HG02885 (cell line): ENCODE data around the gene OR2C1.

Experiments used
- ATAC-seq: cut with Tn5 transposase; IDR thresholded peaks from one replicate; pipeline ENCODE4 v1.9.1; 2021; ENCODE audit warnings: mild to moderate bottlenecking; ENCODE audit not compliant: unreplicated experiment, poor library complexity

The OR2C1 gene

DNA sequence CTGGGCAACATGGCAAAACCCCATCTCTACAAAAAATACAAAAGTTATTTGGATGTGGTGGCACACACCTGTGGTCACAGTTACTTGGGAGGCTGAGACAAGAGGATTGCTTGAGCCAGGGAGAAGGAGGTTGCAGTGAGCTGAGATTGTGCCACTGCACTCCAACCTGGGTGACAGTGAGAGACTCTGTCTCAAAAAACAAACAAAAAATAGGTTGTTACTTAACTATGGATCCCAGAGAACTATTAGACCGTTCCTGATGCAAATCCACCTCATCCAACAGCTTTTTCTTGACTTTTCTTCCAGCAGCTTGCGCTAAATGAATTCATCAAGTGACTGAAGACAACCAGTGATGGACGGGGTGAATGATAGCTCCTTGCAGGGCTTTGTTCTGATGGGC, at the start of gene OR2C1:
Gene OR2C1 (plus strand): TSS at position 301 of the 400 bp plus-strand sequence. CDS start 52 bp downstream, at position 353.
- no peak for ATAC-seq

DNA sequence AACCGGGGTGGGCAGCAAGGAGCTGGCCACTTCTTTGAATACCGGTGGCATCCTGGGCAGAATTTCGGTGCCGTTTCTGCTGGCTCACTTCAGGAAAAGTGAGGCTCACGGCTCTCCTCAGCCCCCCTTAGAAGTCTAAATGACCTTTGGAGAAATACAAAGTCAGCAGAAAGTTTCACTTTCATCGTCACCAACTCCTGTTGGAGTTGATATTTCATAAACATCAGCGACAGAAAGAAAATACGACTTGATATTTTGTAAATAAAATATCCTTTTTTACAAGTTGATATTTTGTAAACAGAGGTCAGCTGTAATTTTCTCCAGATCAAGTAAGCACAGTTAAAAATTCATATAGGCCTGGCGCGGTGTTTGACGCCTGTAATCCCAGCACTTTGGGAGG, 49.6 kb upstream of the OR2C1 start:
- no peak for ATAC-seq

DNA sequence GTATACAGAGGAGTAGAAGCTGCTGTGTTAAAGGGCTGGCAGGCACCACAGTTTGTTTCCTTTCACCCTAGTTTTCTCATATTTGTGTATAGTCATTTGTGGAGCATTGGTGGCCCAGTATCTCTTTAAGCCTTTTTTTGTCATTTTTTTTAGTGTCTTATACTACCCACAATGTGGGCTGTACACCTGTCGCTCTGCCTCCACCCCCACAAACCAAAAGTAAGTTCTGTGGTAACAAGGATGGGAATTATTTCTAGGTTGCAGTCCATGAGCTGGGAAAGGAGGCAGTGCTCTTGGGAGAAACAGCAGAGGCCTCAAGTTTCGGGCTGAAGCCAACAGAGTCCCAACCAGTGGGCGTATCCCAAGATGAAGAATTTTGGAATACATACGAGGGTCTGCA, 44.2 kb upstream of the OR2C1 start:
- no peak for ATAC-seq

DNA sequence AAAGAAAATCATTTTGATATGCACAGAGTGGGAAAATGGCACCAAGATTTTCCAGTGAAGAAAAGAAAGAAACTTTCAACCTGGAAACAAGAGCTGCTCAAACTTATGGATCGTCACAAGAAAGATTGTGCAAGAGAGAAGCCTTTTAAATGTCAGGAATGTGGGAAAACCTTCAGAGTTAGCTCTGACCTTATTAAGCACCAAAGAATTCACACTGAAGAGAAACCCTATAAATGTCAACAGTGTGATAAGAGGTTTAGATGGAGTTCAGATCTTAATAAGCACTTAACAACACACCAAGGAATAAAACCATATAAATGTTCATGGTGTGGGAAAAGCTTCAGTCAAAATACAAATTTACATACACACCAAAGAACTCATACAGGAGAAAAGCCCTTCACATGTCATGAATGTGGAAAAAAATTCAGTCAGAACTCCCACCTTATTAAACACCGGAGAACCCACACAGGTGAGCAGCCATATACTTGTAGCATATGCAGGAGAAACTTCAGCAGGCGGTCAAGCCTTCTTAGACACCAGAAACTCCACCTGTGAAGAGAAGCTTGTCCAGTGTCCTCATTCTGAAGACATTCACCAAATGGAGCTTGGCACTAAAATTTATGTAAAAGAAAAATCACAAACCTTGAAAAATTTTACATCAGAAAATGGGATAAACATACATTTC, 38.2 kb upstream of the OR2C1 start:
- no peak for ATAC-seq

DNA sequence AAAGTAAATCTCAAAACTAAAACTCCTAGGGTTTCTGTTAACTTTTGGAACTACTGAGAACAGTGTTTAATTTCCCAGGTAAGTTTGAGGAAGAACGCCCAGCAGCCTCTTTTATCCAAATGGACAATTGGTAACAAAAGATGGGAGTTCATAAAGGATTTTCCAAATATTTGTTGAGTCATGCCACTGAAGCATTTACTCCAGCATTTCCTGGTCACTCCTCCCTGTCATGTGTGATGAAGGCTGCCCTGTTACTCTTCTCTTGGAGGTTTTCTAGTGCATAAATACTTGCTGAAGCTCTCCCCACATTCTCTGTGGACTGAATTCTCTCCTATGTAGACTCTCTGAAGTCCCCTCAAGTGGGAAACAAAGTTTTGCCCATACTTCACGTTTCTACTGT, 33.9 kb upstream of the OR2C1 start:
- no peak for ATAC-seq

DNA sequence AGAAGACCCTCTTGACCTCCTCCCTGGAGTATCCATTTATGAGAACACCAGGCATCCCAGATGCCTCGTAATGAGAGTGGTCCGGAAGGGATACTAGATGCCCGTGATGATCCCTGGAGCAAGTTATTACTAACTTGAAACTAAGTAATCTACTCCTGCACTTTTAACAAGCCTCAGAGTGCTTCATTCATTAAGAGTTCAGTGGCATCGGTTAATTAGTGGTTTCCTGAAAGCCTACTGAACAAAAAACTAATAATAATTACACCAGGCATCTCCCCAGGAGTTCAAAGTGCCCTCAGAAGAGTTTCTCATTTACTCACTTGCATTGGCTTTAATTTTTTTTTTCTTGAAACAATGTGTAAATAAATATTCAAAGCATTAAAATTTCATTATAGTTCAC, 28.2 kb upstream of the OR2C1 start:
- no peak for ATAC-seq

DNA sequence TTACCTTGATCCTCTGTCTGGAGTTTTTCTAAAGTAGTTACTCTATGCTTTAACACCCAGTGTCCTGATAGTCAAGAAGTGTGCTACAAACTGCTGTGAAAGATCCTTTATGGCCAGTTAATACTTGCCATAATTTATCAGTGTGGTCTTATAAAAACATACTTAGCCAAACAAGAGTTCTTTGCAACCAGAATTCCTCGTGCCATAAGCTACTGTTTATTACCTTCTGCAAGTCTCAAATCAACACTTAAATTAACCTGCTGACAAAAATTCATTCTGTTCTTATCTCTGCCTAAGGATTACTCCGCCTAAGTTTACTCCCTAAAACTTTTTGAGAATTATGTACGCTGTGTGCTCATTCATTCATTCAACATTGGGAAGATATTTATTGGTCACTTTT, 27.6 kb upstream of the OR2C1 start:
- ATAC-seq = no peak

DNA sequence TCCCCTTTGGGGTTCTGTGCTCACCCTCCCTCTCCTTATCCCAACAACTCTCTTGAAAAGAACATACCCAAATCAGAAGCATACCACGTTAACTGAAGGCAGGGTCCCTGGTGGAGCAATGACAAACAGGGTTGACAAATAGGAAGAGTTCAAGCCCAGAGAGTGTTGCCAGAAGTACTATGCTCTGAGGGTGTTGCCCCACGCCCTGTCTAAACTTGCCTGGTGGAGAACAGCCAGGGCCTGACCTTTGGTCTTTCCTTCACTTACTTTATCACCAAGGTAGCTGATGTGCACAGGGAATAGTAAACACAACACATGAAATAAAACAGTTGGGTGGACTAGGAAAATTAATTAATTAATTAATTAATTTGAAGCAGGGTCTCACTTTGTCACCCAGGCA, 27.0 kb upstream of the OR2C1 start:
- ATAC-seq = no peak

DNA sequence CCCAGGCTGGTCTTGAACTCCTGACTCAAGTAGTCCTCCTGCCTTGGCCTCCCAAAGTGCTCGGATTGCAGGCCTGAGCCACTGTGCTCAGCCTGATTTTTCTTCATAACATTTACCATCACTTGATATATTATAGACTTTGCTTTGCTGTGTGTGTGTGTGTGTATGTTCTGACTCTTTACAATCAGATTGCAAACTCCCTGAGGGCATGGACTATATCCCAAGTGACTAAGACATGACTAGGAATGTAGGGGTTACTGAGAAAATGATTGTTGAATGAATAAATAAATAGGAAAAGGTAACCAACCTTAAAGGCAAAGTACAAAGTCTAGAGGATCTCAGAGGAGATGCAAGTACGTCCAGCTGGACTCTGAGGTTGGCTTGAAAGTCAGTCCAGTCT, 9.6 kb upstream of the OR2C1 start:
- no peak for ATAC-seq

DNA sequence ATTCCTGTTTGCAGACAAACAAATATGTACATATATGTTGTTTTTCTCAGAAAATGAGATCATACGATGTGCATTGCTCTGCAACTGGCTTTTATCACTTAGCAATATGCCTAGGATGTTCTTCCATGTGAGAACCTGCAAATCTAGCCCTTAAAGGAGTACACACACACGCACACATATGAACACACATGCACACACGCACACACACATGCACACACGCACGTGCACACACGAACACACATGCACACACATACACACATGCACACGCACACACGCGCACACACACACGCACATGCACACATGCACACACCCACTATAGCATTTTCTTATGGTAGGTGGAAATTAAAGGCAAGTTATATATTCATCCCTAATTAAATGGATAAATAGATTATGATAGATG, 8.1 kb upstream of the OR2C1 start:
- ATAC-seq = no peak

DNA sequence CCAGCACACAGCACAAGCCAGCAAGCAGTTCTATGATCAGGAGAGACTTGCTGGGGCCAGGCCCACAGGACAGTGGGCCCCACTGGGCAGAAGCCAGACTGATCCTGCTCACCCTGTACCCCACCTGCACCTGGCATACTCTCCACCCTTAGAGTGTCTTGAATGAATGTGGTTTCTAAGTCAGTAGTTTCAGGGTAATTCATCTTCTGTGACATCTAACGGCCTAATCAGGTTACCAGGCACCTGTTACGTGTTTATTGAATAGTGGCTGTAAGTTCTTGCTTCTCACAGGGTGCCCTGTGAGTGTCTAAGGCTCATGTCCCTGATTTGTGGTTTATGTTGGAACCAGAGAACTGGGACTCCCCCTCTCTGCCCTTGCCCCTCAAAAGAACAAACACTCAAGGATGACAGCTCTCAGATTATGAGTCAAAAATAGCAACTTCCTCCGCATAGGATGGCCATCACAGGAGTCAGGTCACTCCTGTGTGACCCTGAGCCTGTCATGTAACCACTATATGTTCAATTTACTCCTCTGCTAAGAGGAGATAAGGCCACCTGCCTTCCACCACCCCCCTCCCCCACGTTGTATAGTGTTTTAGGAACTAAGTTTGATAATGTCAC, 7.0 kb upstream of the OR2C1 start:
- ATAC-seq = no peak

DNA sequence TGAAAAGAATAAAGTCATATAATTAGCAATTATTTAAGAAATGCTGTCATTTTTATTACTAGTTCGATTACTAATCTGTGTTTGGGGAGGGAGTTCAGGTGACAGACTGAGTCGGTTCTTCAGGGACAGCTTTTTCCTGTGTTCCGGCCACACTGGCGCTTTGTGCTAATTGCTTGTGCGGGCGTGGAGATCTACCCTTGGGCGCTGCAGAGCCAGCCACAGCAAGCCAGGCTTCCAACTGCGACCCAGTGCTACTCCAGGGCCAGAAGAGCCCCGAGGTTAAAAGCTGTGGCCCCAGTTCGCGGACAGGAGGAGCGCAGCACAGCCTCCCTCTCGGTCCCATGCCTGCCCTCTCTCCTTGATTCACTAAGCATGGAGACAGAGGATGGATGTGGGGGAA, 6.5 kb upstream of the OR2C1 start:
- no peak for ATAC-seq

DNA sequence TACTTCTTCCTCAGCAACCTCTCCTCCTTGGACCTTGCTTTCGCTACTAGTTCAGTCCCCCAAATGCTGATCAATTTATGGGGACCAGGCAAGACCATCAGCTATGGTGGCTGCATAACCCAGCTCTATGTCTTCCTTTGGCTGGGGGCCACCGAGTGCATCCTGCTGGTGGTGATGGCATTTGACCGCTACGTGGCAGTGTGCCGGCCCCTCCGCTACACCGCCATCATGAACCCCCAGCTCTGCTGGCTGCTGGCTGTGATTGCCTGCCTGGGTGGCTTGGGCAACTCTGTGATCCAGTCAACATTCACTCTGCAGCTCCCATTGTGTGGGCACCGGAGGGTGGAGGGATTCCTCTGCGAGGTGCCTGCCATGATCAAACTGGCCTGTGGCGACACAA, 429 bp downstream of the OR2C1 start:
- ATAC-seq = no peak

DNA sequence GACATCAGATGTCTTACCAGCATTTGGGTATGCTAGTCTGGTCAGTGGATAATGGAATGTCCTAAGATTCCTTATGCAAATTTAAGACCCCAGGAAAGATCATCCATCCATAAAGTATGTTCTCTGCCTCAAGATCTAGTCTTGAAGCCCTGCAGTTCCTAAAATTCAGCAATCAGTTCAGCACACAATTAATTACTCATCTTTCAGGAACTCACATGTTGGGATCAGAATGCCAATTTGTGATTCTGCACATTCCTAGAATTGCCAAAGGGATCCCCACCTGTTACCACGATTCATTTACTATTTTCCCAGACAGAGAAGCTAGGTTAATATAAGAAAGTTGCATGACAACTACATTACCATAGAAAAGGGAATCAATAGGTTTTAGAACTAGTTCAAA, 3.2 kb downstream of the OR2C1 start:
- no peak for ATAC-seq

DNA sequence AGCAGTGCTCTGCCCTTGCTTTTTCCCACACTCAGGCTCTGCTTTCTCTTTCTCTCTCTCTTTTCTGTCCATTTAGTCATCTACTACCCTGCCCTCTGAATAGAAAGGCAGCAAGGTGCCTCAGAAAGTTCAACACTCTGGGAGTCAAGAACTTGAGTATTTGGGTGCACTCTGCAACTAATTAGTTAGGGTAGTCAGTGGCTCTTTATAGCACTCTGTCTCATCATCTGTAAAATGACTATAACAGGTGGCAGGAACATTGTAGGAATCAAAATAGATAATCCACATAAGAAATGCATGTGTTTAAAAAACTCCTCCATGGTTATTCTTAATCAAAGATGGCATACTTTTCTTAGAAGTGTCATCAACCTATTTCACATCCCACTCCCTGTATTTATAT, 7.2 kb downstream of the OR2C1 start:
- ATAC-seq = no peak

DNA sequence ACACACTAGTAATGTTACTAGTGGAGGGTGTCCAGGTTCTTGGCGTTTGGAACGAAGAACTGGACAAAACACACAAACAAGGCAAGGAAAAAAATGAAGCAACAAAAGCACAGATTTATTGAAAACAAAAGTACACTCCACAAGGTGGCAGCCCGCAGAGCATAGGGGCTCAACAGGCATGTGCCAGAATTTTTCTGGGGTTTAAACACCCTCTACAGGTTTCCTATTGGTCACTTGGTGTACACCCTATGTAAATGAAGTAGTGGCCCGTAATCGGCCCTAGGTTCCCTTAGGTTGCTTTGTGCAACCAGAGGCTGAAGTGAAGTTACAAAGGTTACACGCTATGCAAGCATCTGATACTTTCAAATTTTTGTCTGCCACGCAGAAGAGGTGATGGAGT, 8.1 kb downstream of the OR2C1 start:
- ATAC-seq = no peak

DNA sequence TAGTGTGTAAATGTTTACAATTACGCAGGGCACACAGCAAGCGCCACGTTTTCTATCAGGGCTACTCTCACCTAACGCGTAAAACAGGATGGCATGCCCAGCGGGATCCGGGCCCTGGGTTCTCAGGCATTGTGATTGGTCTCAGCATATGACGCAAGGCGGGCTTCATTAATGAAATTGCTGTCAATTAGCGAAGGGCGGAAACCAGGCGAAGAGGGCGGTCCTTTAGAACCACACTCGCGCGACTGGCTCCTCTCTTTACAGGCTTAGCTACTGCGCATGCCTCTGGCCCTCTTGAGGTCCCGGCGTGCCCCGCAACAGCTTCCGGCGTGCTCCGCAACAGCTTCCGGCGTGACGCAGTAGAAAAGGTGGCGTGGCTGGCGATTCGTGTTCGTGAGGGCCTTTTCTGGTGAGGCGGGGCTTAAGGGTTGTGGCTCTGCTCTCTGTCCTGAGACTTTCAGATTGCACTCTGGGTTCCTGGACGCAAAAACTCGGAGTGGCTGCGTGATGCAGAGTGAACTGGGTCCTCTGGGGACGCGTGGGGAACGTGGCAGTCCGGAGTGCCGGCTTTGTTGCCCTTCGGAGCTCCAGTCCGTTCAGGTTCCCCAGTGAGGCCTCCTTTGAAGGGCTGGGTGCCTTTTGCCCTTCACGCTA, 9.2 kb downstream of the OR2C1 start:
- ATAC-seq = no peak

DNA sequence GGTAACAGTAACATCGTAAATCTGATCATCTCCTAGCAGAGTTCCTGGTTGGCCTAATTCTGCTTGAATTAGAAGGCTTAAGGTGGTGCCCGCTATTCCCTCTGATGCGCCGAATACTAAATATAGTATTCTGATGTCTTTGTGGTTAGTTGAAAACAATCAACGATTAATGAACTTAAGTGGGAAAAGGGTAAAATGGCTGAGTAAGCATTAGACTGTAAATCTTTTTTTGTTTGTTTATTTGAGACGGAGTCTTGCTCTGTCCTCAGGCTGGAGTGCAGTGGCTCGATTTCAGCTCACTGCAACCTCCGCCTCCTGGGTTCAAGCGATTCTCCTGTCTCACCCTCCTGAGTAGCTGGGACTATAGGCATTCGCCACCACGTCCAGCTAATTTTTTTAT, 13.4 kb downstream of the OR2C1 start:
- no peak for ATAC-seq

DNA sequence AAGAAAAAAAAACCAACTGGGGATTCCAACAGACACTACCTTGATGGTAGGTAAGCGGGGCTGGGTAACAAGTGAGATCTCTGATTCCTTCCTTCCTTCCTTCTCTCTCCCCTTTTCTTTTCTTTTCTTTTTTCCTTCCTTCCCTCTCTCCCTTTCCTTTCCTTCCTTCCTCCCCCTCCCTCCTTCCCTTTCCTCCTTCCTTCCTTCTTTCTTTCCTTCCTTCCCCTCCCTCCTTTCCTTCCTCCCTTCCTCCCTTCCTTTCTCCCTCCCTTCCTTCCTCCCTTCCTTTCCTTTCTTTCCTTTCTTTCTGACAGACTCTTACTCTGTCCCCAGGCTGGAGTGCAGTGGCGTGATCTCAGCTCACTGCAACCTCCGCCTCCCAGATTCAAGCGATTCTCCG, 20.0 kb downstream of the OR2C1 start:
- no peak for ATAC-seq

DNA sequence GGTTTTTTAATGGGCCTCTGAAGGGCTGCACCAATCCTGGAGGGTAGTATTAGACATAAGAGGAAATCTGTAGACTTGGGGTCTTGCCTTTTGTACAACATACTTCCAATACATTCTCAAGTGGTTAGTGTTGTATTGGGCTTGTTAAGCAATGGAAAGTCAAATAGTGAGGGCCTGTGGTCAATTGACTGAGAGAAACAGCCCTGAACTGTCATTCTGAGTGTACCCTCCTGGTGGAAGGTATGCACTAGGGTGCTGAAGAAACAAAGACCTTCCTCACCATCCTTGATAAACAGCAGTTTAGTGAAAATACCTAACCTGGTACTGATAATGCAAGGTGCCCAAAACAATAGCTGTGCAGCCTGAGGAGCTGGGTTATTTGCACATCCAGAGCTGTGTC, 22.2 kb downstream of the OR2C1 start:
- no peak for ATAC-seq

DNA sequence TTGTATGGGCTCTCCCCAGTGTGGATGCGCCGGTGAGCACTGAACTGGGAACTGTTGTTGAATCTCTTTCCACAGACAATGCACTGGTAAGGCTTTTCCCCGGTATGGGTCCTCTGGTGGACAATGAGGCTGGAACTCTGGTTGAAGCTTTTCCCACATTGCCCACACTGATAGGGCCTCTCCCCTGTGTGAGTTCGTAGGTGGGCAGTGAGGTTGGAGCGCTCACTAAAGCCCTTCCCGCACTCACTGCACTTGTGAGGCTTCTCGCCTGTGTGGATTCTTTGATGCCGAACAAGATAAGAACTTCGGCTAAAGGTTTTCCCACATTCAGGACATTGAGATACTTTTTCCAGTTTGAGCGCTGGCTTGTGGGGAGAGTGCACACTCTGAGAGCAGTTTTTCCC, 27.4 kb downstream of the OR2C1 start:
- ATAC-seq = no peak

DNA sequence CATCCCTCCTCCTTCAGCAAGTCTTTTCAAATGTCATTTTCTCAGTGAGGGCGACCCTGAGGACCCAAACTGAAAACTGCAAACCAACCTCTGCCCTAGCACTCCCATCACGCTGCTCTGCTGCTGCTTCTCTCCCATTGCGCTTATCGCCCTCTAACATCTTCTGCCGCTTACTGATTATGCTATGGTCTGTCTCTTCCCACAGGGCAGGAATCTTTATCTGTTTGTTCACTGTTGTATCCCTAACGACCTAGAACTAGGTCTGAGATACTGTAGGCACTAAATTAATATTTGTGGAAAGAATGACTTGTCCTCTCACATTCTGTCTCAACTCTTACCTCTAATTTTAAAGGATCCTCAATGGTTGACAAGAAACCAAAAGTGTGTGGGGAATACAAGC, 32.6 kb downstream of the OR2C1 start:
- no peak for ATAC-seq
